DOHH2 (cell line): ENCODE measurements around the gene TCTN3.

Experiments used
- H3F3A ChIP-seq: fragments of 200-600 bp; sonication (generic), shearing (Covaris generic); 2 replicates; pipeline ENCODE4 v1.6.0; 2016; ENCODE audit warnings: antibody characterized with exemption, mild to moderate bottlenecking; ENCODE audit not compliant: control insufficient read depth, insufficient read depth
- H3K27ac ChIP-seq: fragments of 200-600 bp; sonication (generic); 2 replicates; pipeline ENCODE4 v1.5.1; 2014; ENCODE audit warnings: low read depth, mild to moderate bottlenecking, low read length, moderate library complexity
- H3K27me3 ChIP-seq: fragments of 200-600 bp; sonication (generic); 2 replicates; pipeline ENCODE4 v1.6.1; 2014; ENCODE audit warnings: mild to moderate bottlenecking, low read length, mixed read lengths; ENCODE audit not compliant: control insufficient read depth
- H3K36me3 ChIP-seq: fragments of 200-600 bp; sonication (generic); 2 replicates; pipeline ENCODE4 v1.6.1; 2014; ENCODE audit warnings: mild to moderate bottlenecking, low read length, moderate library complexity, mixed read lengths; ENCODE audit not compliant: control insufficient read depth
- H3K4me1 ChIP-seq: fragments of 200-600 bp; sonication (generic); 2 replicates; pipeline ENCODE4 v1.6.1; 2014; ENCODE audit warnings: mild to moderate bottlenecking, low read length, mixed read lengths; ENCODE audit not compliant: control insufficient read depth
- H3K4me2 ChIP-seq: fragments of 200-600 bp; sonication (generic); 2 replicates; pipeline ENCODE4 v1.6.0; 2014; ENCODE audit warnings: mild to moderate bottlenecking, low read length, moderate library complexity
- H3K4me3 ChIP-seq: fragments of 200-600 bp; sonication (generic); 2 replicates; pipeline ENCODE4 v1.5.1; 2014; ENCODE audit warnings: mild to moderate bottlenecking, low read length, mixed read lengths
- H3K79me2 ChIP-seq: fragments of 200-600 bp; sonication (generic); 2 replicates; pipeline ENCODE4 v1.6.1; 2014; ENCODE audit warnings: mild to moderate bottlenecking, low read length, mixed read lengths; ENCODE audit not compliant: control insufficient read depth
- H3K9me2 ChIP-seq: fragments of 200-600 bp; sonication (generic); replicated peaks from 2 replicates; pipeline ENCODE4 v1.6.1; 2014; ENCODE audit warnings: mild to moderate bottlenecking, low read length, mixed read lengths; ENCODE audit not compliant: control insufficient read depth
- H3K9me3 ChIP-seq: fragments of 200-600 bp; sonication (generic); 2 replicates; pipeline ENCODE4 v1.6.1; 2014; ENCODE audit warnings: antibody characterized with exemption, low read length, mixed read lengths; ENCODE audit not compliant: control insufficient read depth, insufficient read depth
- H4K20me1 ChIP-seq: fragments of 200-600 bp; sonication (generic); 2 replicates; pipeline ENCODE4 v1.6.0; 2014; ENCODE audit warnings: low read depth, mild to moderate bottlenecking, antibody characterized with exemption, low read length, moderate library complexity; ENCODE audit not compliant: control insufficient read depth, insufficient read depth
- EZH2phosphoT487 ChIP-seq: fragments of 200-600 bp; sonication (generic); IDR thresholded peaks from 2 replicates; pipeline ENCODE4 v1.6.1; 2017; ENCODE audit warnings: borderline replicate concordance, mild to moderate bottlenecking, antibody characterized with exemption, low read length, moderate library complexity, mixed read lengths
- TF ChIP-seq, protein P1 (sequence below): fragments of 200-600 bp; sonication (generic); IDR thresholded peaks from one replicate; pipeline ENCODE4 v1.5.1; 2014; ENCODE audit warnings: antibody characterized with exemption, mild to moderate bottlenecking, low read depth, low read length; ENCODE audit not compliant: poor library complexity, severe bottlenecking

The TCTN3 gene

DNA sequence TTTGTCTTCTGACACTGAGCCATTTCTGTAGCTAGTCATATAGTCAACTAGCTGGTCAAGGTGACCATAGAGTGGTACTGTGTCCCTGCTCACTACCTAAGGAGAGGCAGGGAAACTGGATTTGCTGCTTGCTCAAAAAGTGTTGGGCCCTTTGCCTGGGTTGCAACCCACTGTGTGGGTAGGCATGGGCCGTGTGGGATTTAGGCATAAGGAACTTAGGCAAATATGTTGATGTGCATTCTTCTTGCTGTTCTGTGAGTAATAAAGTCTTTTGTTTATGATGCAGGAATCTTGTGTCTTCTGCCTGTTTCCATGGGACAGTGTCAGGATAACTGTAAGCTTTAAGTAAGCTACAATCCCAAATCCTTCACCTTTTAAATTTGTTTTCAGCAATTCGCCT lies 23.1 kb upstream of the TCTN3 start:
- H3K27ac ChIP-seq: no peak overlapping the region
- H4K20me1 ChIP-seq: no peaks in the 10 kb centered on the region
- TF ChIP-seq EZH2phosphoT487: no peak
- TF ChIP-seq, protein P1, sequence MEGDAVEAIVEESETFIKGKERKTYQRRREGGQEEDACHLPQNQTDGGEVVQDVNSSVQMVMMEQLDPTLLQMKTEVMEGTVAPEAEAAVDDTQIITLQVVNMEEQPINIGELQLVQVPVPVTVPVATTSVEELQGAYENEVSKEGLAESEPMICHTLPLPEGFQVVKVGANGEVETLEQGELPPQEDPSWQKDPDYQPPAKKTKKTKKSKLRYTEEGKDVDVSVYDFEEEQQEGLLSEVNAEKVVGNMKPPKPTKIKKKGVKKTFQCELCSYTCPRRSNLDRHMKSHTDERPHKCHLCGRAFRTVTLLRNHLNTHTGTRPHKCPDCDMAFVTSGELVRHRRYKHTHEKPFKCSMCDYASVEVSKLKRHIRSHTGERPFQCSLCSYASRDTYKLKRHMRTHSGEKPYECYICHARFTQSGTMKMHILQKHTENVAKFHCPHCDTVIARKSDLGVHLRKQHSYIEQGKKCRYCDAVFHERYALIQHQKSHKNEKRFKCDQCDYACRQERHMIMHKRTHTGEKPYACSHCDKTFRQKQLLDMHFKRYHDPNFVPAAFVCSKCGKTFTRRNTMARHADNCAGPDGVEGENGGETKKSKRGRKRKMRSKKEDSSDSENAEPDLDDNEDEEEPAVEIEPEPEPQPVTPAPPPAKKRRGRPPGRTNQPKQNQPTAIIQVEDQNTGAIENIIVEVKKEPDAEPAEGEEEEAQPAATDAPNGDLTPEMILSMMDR: no peak
- no peaks in the 10 kb centered on the region for H3K79me2 ChIP-seq
- H3K4me1 ChIP-seq: no peaks in the 10 kb centered on the region; the same call in 1 of the 2 replicates
- no peak overlapping the region for H3K4me3 ChIP-seq
- no peaks in the 10 kb centered on the region for H3K36me3 ChIP-seq
- H3K9me2 ChIP-seq: no peaks in the 10 kb centered on the region
- H3K4me2 ChIP-seq: no peak overlapping the region
- H3K9me3 ChIP-seq: no peaks in the 10 kb centered on the region
- no peaks in the 10 kb centered on the region for H3F3A ChIP-seq
- H3K27me3 ChIP-seq: no peaks in the 10 kb centered on the region

DNA sequence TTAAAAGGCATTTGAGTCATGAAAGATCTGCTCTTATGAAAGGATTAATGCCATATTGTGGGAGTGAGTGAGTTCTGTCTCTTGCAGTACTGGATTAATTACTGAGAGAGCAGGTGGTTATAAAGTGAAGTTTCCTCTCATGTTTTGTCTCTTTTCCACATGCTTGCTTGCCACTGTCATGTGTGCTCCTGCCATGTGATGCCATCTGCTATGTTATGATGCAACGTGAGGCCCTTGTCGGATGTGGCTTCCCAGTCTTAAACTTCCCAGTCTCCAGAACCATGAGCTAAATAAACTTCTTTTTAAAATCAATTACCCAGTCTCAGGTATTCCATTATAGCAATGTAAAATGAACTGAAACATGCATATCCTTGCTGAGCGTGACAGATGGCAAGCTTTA lies 22.7 kb upstream of the TCTN3 start:
- Histone ChIP-seq H4K20me1 (no peaks in the 10 kb centered on the region), H3F3A (no peaks in the 10 kb centered on the region), H3K9me3 (no peaks in the 10 kb centered on the region), H3K4me3 (no peak overlapping the region), H3K4me2 (no peak overlapping the region), H3K79me2 (no peaks in the 10 kb centered on the region), H3K9me2 (no peaks in the 10 kb centered on the region), H3K36me3 (no peaks in the 10 kb centered on the region), H3K27me3 (no peaks in the 10 kb centered on the region), H3K4me1 (no peaks in the 10 kb centered on the region; the same call in 1 of the 2 replicates), H3K27ac (no peak overlapping the region)
- TF ChIP-seq, protein P1: no peak
- no peak for TF ChIP-seq EZH2phosphoT487

DNA sequence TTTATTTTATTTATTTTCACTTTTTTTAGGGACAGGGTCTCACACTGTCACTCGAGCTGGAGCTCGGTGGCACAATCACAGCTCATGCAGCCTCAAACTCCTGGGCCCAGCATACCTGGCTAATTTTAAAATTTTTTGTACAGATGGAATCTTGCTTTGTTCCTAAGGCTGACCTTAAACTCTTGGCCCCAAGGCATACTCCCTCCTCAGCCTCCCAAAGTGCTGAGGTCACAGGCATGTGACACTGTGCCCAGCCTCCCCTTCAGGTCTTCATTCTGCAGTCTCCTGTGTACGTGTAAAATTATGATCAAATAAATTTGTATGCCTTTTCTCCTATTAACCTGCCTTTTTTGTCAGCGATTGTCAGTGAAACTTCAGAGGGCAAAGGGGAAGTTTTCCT lies 17.8 kb upstream of the TCTN3 start:
- H3K4me3 ChIP-seq: no peak overlapping the region
- H3K4me2 ChIP-seq: no peak overlapping the region
- H3K9me2 ChIP-seq: no peaks in the 10 kb centered on the region
- no peaks in the 10 kb centered on the region for H3F3A ChIP-seq
- H3K79me2 ChIP-seq: no peaks in the 10 kb centered on the region
- H3K27me3 ChIP-seq: no peaks in the 10 kb centered on the region
- H3K36me3 ChIP-seq: no peaks in the 10 kb centered on the region
- H3K27ac ChIP-seq: no peak overlapping the region
- TF ChIP-seq, protein P1: no peak
- no peak for TF ChIP-seq EZH2phosphoT487
- no peaks in the 10 kb centered on the region for H3K9me3 ChIP-seq
- no peaks in the 10 kb centered on the region for H4K20me1 ChIP-seq
- no peaks in the 10 kb centered on the region; the same call in 1 of the 2 replicates for H3K4me1 ChIP-seq

DNA sequence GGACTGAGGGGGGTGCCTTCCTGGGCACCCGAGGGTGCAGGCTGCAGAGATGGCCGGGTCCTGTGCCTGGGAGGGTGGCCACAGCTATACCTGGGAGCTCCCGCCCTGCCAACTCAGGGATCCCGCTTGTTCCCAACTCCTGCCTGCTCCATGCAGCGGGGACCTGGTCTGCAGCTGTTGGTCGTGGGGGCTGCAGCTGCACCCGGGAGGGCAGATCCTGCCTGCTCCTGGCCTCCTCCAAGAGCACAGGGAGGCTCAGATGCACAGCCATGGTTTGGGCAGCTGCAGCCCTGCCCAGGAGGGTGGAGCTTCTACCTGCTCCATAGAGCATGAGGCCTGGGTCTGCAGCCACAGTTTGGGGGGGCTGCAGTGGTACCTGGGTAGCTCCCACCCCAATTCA lies 13.3 kb upstream of the TCTN3 start:
- Histone ChIP-seq H3K27me3 (no peaks in the 10 kb centered on the region), H3K36me3 (no peaks in the 10 kb centered on the region), H3F3A (no peaks in the 10 kb centered on the region), H3K27ac (no peak overlapping the region), H3K9me2 (no peaks in the 10 kb centered on the region), H3K9me3 (no peaks in the 10 kb centered on the region), H3K4me3 (no peak overlapping the region), H4K20me1 (no peaks in the 10 kb centered on the region), H3K4me2 (no peak overlapping the region), H3K79me2 (no peaks in the 10 kb centered on the region), H3K4me1 (no peaks in the 10 kb centered on the region)
- TF ChIP-seq, protein P1: no peak
- TF ChIP-seq EZH2phosphoT487: no peak
